HG03064 (cell line): ENCODE measurements around the gene ATPAF2.
"Not testable (repeated sequence)": the region's sequence is repeated elsewhere in the genome, so short reads cannot be mapped to it uniquely, and the experiment has no call there.

Source experiments
- ATAC-seq: cut with Tn5 transposase; IDR thresholded peaks from one replicate; pipeline ENCODE4 v1.9.1; 2021; ENCODE audit warnings: low read depth; ENCODE audit not compliant: unreplicated experiment

Gene ATPAF2

DNA sequence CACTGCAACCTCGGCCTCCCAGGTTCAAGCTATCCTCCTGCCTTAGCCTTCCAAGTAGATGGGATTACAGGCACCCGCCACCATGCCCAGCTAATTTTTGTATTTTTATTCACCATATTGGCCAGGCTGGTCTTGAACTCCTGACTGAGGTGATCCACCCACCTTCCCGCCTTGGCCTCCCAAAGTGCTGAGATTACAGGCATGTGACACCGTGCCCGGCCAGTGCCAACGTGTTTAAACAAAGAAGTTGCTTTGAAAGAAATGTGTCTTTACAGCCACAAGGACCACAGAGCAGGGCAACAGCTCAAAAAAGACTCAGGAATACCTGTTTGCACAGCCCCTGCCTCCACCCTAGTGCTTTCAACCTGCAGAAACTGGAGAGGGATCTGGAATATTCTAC, 25.0 kb downstream of the ATPAF2 start:
- ATAC-seq: no peak

GRCh38 chr17:18011286-18011685, 27.7 kb downstream of the ATPAF2 start:
- ATAC-seq: no peak

- ATAC-seq: no peak
These were observed 29.2 kb downstream of the ATPAF2 start for GRCh38 chr17:18009609-18010420.

DNA sequence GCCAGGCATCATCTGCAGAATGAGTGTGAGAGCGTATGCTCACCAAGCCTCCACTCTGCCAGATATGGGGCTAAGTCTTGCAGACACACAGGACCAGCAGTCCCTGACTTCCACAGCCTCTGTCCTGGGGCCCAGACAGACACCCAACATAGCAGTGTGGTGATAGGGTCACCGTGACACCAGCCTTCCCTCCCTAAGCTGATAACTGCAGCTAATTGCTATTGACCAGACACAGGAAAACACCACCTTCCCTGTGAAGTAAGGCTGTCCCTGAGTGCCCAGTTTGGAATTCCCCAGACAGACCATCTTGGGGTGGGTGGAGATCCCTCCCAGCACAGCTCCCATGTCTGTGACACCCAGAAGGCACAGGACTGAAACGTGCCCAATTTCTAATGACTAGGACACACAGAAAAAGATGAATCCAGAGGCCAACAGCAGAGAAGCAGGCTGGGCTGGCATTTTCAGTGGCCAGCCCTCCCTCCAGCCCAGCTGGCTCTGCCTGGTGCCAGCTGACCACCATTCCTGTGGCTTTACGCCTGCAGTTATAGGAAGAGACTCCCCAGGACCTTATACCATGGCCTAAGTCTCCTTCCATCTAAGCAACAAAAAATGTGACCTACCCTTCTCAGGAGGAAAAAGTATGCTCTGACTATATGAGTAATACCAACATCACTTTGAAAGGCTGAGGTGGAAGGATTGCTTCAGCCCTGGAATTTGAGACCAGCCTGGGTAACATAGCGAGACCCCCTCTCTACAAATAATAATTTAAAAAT, 30.3 kb downstream of the ATPAF2 start:
- ATAC-seq: no peak

DNA sequence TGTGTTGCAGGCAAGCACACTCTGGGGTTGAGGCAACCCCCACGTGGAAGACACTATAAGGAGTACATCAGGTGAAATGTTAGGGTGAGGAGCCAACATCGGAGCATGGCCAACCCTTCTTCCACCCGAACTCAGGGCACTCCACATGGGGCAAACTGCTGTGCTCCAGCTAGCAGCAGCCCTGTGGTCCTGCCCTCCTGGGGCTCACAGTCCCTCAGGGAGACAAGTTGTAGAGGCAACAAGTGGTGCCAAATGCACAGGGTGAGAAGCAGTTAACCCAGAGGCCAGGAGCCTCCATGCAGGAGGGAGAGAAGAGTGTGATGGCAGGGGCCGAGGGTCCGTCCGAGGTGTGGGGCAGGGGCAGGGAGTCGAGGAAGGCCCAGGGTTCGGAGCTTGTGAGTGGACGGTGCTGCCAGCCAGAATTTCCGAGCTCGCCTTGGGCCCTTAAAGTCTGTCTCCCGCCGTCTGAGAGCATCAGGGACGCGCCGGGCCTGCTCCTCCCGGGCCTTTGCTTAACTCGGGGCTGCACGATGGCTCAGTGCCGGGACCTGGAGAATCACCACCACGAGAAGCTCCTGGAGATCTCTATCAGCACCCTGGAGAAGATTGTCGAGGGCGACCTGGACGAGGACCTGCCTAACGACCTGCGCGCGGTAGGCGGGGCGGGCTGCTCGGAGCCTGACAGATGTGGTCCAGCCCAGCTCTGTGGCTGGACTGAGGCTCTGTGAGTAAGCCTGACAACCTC, 32.3 kb downstream of the ATPAF2 start:
- ATAC-seq: no peak

DNA sequence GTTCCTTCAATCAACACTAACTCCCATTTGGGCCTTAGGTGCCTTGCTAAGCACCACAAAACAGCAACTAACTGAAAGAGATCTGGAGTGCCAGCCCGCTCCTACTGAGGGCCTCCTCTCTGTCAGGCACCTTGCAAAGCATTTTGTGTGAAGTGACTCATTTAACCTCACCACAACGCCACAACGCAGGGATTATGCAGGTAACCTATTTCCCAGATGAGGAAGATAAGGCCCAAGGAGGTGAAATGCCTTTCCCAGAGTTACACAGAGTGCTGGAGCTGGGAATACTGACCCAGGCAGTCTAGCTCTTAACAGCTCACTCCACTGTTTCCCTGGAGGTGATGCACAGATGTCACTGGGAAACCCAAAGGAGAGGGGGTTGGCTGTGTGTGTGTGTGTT, 33.5 kb downstream of the ATPAF2 start:
- ATAC-seq: no peak

DNA sequence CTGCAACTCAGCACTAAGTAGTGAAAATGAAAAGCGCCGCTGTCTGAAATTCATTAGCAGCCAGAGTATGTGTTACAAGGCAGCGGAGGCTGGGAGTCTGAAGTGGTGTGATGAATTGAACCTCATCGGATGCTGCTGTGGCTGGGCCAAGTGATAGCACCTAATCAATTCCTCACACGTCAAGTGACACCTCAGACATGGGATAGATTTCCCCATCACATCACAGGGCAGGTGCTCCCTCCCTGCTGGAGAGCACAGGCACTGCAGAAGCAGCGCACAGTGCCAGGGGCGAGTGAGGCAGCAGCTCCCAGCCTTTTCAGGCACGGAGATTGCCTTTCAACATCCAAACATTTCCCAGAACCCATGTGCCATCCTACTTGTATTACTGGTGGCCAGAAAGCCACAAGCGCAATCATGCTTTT, 34.1 kb downstream of the ATPAF2 start:
- no peak for ATAC-seq

DNA sequence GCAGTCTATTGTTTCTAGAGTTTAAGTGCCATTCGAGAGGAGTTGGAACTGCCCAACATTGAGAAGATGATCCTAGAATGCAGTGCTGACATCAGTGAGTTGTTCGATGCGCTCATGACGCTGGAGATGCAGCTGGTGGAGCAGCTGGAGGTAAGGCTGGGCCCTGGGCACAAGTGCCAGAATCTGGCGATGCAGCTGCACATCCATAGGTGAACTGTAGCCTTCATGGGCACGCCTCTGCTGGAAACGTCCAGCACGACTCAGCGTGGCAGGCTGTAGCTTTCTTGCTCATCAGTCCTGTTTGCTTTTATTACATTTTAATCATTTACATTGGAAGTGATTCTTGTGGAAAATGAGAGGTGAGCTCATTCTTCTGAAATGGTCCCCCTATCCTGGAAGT, 34.6 kb downstream of the ATPAF2 start:
- no peak for ATAC-seq

DNA sequence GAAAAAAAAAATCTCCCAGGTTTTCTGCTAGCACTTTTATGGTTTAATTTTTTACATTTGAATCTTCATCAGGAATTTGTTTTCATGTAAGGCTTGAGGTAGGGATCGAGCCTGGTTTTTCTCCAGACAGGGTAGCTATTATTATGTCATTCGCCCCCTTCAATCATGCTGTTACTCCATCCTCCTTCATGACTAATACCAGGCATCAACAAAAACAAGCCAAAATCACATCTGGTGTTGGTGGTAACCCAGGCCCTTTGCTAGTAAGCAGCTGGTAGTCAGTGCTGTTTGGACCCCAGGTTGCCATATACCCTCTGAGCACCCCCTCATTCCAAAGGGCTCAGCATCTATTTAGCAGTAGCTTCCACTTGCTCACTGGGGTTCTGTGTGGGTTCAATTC, 36.8 kb downstream of the ATPAF2 start:
- no peak for ATAC-seq

DNA sequence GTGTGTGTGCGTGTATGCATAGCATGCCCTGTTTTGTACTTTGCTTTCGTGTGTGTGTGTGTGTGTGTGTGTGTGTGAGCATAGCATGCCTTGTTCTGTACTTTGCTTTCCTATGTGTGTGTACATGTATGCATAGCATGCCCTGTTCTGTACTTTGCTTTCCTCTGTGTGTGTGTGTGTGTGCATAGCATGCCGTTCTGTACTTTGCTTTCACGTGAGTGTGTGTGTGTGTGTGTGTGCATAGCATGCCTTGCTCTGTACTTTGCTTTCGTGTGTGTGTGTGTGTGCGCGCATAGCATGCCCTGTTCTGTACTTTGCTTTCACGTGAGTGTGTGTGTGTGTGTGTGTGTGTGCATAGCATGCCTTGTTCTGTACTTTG, 38.9 kb downstream of the ATPAF2 start:
- ATAC-seq: no peak

DNA sequence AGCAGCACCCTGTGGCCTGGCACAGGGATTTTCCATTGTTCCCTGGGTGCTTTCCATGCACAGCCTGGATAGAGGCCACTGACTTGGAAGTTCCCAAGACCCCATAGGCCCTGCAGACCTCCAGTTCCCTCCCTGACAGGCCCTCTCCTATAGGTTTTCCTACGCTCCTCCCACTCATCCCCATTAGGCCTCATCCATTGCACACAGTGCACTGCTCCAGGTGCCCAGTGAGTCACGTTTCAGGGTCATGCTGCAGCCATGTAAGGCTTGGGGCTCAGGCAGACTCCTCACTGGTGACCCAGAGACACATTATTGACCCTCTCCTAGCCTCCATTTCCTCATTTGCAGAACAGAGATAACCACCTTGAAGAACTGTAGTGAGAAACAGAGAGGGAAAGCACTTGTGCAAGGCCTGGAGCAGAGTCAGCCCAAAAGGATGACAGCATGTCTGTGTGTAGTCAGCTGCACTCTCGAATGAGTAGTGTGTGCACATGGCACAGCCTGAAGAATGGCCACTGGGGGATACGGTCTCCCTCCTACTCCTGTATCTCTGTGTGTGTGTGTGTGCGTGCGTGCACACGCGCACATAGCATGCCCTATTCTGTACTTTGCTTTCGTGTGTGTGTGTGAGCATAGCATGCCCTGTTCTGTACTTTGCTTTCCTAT, 39.5 kb downstream of the ATPAF2 start:
- no peak for ATAC-seq

DNA sequence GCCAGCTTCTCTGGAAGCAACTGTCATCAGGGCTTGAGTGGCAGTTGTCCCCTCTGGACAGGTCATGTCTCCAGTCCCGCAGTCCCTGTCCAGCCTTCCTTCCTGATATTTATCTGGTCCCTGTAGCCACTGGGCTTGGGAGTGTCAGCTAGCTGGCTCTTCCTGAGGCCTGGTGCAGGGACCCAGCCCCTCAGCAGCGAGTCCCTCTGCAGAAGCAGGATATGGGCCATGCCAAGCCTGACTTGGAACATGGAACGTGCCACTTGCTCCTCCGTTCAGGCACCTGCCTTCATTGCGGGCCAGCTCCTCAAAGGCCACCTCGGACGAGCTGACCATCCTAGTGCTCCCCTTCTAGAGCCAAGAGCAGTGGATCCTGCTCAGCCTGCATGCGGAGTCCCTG, 40.0 kb downstream of the ATPAF2 start:
- ATAC-seq: no peak

- not testable (repeated sequence) for ATAC-seq
These were observed 43.1 kb downstream of the ATPAF2 start for GRCh38 chr17:17995887-17996286.

DNA sequence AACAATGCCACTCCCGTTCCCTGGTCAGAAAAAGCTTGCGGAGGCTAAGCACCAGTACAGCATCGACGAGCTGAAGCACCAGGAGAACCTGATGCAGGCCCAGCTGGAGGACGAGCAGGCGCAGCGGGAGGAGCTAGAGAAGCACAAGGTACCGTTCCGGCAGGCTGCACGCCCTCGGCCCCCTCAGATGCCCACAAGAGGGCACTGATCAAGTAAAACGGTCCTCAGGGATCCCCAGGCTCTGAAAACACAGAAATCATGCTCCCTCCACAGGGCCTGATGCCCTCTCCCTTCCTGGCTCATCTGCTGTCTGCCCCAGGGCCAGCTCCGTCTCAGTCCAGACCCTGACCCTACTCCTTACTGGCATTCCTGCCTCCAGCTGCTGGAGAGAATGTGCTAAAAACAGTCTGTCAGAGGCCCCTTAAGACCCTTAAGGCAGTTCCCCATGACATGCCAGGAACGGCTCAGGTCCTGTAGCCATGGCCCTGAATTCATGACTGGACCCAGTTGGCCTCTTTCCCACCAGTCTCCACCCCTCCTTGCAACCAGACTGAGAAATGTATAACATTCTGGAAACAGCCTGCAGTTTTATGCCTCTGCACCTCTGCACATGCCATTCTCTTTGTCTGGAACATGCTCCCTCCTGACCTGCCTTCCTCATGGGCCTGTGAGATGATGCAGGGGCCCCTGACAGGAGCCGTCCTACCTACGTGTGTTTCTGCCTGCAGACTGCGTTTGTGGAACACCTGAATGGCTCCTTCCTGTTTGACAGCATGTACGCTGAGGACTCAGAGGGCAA, 44.5 kb downstream of the ATPAF2 start:
- ATAC-seq: no peak

GRCh38 chr17:17993852-17994251, 45.1 kb downstream of the ATPAF2 start:
- ATAC-seq: no peak

DNA sequence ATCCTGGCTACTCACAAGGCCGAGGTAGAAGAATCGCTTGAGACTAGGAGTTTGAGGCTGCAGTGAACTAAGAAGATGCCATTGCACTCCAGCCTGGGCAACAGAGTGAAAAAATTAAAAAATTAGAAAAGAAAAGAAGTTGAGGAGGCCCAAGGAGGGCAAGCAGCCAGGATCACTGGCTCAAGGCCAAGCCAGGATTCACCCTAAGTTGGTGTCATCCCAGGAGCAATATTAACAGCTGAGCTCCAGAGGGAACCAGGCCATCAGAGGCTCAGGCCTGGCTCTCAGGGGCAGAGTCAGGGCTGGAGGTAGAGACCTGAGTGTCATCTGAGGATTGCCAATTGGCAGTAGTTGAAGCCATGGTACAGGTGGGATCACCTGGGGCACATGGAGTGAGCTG, 45.6 kb downstream of the ATPAF2 start:
- no peak for ATAC-seq

- ATAC-seq: no peak
These were observed 48.7 kb downstream of the ATPAF2 start for GRCh38 chr17:17990282-17990681.

- no peak for ATAC-seq
These were observed 49.4 kb downstream of the ATPAF2 start for GRCh38 chr17:17989618-17990017.

DNA sequence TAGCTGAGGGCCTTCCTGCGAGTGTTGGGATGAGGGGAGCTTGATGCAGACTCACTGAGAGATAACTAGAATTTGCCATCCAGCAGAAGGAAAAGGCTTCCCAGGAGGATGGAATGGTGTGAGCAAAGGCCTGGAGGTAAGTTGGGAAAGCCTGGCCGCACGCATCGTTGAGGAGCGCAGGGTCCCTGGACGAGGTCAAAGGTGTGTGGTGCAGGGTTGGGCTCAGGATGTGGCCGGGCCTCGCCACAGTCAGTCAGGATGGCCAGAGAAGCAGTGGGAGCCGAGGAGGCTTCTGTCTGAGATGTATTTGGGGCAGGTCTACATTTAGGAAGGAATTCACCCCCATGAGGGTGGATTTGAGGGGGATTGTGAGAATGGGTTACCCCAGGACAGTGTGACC, 49.9 kb downstream of the ATPAF2 start:
- ATAC-seq: no peak

GRCh38 chr17:17988427-17988945, 50.5 kb downstream of the ATPAF2 start:
- no peak for ATAC-seq
